ENCODE data around the gene PCID2. TPM values are rescaled to one million over a fixed set of nuclear protein-coding genes. Genes with fewer than 3 reads are reported as not detected.

The PCID2 gene
- total and polyA plus RNA-seq, 2 experiments from 2014 or later: 79.6 to 107 TPM

DNA sequence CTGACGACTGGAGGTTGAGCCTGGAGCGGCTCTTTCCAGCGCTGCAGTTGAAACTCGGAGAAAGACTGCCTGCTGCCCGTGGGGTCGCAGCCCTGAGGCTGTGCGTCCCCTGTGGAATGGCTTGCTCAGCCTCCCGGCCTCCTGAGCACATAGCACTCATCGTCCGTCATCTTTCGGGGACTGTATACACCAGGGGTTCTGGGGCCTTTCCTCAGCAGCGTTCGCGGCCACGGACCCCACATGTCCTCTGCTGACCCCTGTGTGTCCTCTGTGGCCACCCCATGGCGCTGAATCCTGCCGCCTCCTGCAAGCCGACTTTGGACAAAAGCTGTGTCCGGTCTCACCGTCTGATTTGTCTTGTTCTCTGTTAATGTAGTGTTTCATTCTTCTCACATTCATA is 21.3 kb upstream of the PCID2 start:
- peaks cover 82% of the 10 kb centered on the region for H3K36me3 Mint-ChIP-seq (ENCODE audit: low read depth)
- Histone ChIP-seq H3K79me2 (replicated peaks; ENCODE audit: insufficient read depth) (peaks cover 23% of the 10 kb centered on the region), H4K20me1 (replicated peaks; ENCODE audit: insufficient read depth) (peaks cover 17% of the 10 kb centered on the region), H3K27ac (ENCODE audit: low read depth) (no peak overlapping the region), H3K4me3 (no peak overlapping the region), H2AFZ (no peak overlapping the region), H3K4me1 (ENCODE audit: insufficient read depth) (no peaks in the 10 kb centered on the region), H3K27me3 (ENCODE audit: insufficient read depth) (no peaks in the 10 kb centered on the region), H3F3A (replicated peaks; ENCODE audit: low read depth) (no peaks in the 10 kb centered on the region), H3K4me2 (no peak overlapping the region), H3K9me2 (ENCODE audit: insufficient read depth) (no peaks in the 10 kb centered on the region), H3K36me3 (ENCODE audit: insufficient read depth) (peaks cover 51% of the 10 kb centered on the region)
- no peak for DNase-seq (ENCODE audit: low spot score)
- no peaks in the 10 kb centered on the region for H3K4me1 Mint-ChIP-seq
- no peak for TF ChIP-seq JUNB (IDR thresholded peaks at IDR 0.05; ENCODE audit: unreplicated experiment)
- TF ChIP-seq CREB1 (CRISPR knock-in tag; IDR thresholded peaks at IDR 0.05; ENCODE audit: low read depth): no peak
- no peak for TF ChIP-seq ZNF114 (CRISPR knock-in tag; IDR thresholded peaks at IDR 0.05)
- TF ChIP-seq ZNF331 (CRISPR knock-in tag; IDR thresholded peaks at IDR 0.05; ENCODE audit: low read depth): no peak
- no peak for TF ChIP-seq EZH2phosphoT487 (IDR thresholded peaks at IDR 0.05; ENCODE audit: unreplicated experiment)
- TF ChIP-seq STAT1 (IDR thresholded peaks at IDR 0.05; ENCODE audit: unreplicated experiment): no peak
- TF ChIP-seq EZH2 (IDR thresholded peaks at IDR 0.05; ENCODE audit: low read depth, unreplicated experiment): no peak
- TF ChIP-seq, protein P1, sequence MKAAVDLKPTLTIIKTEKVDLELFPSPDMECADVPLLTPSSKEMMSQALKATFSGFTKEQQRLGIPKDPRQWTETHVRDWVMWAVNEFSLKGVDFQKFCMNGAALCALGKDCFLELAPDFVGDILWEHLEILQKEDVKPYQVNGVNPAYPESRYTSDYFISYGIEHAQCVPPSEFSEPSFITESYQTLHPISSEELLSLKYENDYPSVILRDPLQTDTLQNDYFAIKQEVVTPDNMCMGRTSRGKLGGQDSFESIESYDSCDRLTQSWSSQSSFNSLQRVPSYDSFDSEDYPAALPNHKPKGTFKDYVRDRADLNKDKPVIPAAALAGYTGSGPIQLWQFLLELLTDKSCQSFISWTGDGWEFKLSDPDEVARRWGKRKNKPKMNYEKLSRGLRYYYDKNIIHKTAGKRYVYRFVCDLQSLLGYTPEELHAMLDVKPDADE (IDR thresholded peaks at IDR 0.05): no peak
- TF ChIP-seq, protein P2, sequence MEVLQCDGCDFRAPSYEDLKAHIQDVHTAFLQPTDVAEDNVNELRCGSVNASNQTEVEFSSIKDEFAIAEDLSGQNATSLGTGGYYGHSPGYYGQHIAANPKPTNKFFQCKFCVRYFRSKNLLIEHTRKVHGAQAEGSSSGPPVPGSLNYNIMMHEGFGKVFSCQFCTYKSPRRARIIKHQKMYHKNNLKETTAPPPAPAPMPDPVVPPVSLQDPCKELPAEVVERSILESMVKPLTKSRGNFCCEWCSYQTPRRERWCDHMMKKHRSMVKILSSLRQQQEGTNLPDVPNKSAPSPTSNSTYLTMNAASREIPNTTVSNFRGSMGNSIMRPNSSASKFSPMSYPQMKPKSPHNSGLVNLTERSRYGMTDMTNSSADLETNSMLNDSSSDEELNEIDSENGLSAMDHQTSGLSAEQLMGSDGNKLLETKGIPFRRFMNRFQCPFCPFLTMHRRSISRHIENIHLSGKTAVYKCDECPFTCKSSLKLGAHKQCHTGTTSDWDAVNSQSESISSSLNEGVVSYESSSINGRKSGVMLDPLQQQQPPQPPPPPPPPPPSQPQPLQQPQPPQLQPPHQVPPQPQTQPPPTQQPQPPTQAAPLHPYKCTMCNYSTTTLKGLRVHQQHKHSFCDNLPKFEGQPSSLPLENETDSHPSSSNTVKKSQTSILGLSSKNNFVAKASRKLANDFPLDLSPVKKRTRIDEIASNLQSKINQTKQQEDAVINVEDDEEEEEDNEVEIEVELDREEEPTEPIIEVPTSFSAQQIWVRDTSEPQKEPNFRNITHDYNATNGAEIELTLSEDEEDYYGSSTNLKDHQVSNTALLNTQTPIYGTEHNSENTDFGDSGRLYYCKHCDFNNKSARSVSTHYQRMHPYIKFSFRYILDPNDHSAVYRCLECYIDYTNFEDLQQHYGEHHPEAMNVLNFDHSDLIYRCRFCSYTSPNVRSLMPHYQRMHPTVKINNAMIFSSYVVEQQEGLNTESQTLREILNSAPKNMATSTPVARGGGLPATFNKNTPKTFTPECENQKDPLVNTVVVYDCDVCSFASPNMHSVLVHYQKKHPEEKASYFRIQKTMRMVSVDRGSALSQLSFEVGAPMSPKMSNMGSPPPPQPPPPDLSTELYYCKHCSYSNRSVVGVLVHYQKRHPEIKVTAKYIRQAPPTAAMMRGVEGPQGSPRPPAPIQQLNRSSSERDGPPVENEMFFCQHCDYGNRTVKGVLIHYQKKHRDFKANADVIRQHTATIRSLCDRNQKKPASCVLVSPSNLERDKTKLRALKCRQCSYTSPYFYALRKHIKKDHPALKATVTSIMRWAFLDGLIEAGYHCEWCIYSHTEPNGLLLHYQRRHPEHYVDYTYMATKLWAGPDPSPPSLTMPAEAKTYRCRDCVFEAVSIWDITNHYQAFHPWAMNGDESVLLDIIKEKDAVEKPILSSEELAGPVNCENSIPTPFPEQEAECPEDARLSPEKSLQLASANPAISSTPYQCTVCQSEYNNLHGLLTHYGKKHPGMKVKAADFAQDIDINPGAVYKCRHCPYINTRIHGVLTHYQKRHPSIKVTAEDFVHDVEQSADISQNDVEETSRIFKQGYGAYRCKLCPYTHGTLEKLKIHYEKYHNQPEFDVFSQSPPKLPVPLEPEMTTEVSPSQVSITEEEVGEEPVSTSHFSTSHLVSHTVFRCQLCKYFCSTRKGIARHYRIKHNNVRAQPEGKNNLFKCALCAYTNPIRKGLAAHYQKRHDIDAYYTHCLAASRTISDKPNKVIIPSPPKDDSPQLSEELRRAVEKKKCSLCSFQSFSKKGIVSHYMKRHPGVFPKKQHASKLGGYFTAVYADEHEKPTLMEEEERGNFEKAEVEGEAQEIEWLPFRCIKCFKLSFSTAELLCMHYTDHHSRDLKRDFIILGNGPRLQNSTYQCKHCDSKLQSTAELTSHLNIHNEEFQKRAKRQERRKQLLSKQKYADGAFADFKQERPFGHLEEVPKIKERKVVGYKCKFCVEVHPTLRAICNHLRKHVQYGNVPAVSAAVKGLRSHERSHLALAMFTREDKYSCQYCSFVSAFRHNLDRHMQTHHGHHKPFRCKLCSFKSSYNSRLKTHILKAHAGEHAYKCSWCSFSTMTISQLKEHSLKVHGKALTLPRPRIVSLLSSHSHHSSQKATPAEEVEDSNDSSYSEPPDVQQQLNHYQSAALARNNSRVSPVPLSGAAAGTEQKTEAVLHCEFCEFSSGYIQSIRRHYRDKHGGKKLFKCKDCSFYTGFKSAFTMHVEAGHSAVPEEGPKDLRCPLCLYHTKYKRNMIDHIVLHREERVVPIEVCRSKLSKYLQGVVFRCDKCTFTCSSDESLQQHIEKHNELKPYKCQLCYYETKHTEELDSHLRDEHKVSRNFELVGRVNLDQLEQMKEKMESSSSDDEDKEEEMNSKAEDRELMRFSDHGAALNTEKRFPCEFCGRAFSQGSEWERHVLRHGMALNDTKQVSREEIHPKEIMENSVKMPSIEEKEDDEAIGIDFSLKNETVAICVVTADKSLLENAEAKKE (CRISPR knock-in tag; IDR thresholded peaks at IDR 0.05): no peak
- TF ChIP-seq POLR2AphosphoS5 (IDR thresholded peaks at IDR 0.05; ENCODE audit: low read depth): no peak
- TF ChIP-seq, protein P3, sequence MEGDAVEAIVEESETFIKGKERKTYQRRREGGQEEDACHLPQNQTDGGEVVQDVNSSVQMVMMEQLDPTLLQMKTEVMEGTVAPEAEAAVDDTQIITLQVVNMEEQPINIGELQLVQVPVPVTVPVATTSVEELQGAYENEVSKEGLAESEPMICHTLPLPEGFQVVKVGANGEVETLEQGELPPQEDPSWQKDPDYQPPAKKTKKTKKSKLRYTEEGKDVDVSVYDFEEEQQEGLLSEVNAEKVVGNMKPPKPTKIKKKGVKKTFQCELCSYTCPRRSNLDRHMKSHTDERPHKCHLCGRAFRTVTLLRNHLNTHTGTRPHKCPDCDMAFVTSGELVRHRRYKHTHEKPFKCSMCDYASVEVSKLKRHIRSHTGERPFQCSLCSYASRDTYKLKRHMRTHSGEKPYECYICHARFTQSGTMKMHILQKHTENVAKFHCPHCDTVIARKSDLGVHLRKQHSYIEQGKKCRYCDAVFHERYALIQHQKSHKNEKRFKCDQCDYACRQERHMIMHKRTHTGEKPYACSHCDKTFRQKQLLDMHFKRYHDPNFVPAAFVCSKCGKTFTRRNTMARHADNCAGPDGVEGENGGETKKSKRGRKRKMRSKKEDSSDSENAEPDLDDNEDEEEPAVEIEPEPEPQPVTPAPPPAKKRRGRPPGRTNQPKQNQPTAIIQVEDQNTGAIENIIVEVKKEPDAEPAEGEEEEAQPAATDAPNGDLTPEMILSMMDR (conservative IDR thresholded peaks at IDR 0.05; ENCODE audit: low read depth in 2 of 2): no peak
- TF ChIP-seq NANOG (IDR thresholded peaks at IDR 0.05; ENCODE audit: borderline replicate concordance): no peak
- TF ChIP-seq, protein P4, sequence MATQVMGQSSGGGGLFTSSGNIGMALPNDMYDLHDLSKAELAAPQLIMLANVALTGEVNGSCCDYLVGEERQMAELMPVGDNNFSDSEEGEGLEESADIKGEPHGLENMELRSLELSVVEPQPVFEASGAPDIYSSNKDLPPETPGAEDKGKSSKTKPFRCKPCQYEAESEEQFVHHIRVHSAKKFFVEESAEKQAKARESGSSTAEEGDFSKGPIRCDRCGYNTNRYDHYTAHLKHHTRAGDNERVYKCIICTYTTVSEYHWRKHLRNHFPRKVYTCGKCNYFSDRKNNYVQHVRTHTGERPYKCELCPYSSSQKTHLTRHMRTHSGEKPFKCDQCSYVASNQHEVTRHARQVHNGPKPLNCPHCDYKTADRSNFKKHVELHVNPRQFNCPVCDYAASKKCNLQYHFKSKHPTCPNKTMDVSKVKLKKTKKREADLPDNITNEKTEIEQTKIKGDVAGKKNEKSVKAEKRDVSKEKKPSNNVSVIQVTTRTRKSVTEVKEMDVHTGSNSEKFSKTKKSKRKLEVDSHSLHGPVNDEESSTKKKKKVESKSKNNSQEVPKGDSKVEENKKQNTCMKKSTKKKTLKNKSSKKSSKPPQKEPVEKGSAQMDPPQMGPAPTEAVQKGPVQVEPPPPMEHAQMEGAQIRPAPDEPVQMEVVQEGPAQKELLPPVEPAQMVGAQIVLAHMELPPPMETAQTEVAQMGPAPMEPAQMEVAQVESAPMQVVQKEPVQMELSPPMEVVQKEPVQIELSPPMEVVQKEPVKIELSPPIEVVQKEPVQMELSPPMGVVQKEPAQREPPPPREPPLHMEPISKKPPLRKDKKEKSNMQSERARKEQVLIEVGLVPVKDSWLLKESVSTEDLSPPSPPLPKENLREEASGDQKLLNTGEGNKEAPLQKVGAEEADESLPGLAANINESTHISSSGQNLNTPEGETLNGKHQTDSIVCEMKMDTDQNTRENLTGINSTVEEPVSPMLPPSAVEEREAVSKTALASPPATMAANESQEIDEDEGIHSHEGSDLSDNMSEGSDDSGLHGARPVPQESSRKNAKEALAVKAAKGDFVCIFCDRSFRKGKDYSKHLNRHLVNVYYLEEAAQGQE (IDR thresholded peaks at IDR 0.05; ENCODE audit: unreplicated experiment): no peak
- H3K27ac Mint-ChIP-seq: no peak overlapping the region
- H3K9me3 Mint-ChIP-seq: no peaks in the 10 kb centered on the region
- no peak for ATAC-seq
- H3K4me3 Mint-ChIP-seq: no peak overlapping the region
- H3K27me3 Mint-ChIP-seq (ENCODE audit: insufficient read depth, low read depth, poor library complexity): peaks cover 5% of the 10 kb centered on the region
